AG20443 (cell line): ENCODE results near the gene UBE2V1.
A peak's percentile ranks its signal among the peaks of the same experiment; 100 is the strongest.
"Not testable (repeated sequence)": the region's sequence is repeated elsewhere in the genome, so short reads cannot be mapped to it uniquely, and the experiment has no call there.

Experiments
- DNase-seq: peaks from one replicate; pipeline ENCODE4 v3.0.0; 2012; ENCODE audit warnings: low spot score, mixed read lengths

The UBE2V1 gene

GRCh38 chr20:50095476-50096078, 17.4 kb downstream of the UBE2V1 start:
- DNase-seq: no peak

- no peak for DNase-seq
Observed at GRCh38 chr20:50094522-50094921, 18.4 kb downstream of the UBE2V1 start.

DNA sequence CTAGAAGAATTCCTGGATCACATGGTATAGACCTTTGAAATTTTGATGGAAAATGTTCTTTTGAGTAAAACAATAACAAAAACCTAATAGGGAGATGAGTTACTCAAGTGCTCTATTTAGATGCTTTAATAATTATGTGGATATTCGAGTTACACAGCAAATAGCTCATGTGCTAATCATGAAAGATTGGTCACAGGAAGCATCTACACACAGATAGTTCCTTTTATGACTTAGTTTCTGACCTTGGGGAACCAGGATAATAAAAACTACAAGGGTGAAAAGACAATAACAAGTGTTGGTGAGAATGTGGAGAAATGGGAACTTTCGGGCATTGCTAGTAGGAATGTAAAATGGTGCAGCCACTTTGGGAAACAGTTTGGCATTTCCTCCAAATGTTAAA, 19.7 kb downstream of the UBE2V1 start:
- no peak for DNase-seq

- peak; percentile 47 for DNase-seq
Observed at GRCh38 chr20:50092436-50092835, 20.5 kb downstream of the UBE2V1 start.

GRCh38 chr20:50089787-50090177, 23.2 kb downstream of the UBE2V1 start:
- no peak for DNase-seq

- DNase-seq: no peak
Observed at GRCh38 chr20:50089140-50089786, 23.7 kb downstream of the UBE2V1 start.

DNA sequence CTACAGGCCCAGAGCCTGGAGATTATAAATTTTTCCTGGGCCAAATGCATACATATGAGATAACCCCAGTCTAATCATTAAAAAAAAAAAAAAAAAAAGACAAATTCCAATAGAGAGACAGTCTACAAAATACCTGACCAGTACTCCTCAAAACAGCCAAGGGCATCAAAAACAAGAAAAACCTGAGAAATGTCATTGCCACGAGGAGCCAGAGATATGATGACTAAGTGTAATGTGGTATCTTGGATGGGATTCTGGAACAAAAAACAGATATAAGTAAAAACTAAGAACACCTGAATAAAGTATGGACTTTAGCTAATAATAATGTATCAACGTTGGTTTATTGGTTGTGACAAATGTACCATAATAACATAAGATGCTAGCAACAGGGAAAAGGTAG, 24.9 kb downstream of the UBE2V1 start:
- no peak for DNase-seq

- peak; percentile 78 for DNase-seq
Observed at GRCh38 chr20:50085481-50086365, 27.2 kb downstream of the UBE2V1 start.

GRCh38 chr20:50085146-50085480, 27.8 kb downstream of the UBE2V1 start:
- no peak for DNase-seq

GRCh38 chr20:50083034-50083433, 29.9 kb downstream of the UBE2V1 start:
- no peak for DNase-seq

- not testable (repeated sequence) for DNase-seq
Observed at GRCh38 chr20:50082056-50082455, 30.9 kb downstream of the UBE2V1 start.

DNA sequence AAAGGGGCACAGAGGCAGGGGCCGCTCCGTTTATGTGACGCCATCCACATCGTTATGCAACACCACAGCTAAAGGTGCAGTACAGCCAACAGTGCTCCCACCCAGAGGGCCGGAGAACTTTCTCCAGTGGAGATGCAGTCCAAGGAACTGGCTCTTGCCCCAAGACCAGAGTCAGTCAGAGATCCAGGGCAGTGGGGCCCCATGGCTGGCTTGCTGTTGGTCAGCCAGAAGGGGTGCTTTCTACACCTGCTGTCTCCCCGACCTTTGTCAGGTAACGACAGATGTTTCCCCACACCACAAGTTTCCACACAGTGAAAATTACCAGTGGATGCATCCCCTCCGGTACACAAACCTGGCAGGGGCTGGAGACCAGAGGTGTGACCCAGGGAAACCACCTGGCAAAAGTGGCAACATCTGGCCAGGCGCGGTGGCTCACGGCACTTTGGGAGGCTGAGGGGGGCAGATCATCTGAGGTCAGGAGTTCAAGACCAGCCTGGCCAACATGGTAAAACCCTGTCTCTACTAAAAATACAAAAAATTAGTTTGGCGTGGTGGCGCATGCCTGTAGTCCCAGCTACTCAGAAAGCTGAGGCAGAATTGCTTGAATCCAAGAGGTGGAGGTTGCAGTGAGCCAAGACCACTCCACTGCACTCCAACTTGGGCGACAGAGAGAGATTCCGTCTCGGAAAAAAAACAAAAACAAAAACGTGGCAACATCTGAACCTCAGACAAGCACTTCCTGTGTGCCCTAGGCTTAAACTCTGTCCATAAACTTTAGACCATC, 34.9 kb downstream of the UBE2V1 start:
- no peak for DNase-seq

- no peak for DNase-seq
Observed at GRCh38 chr20:50073500-50073899, 39.5 kb downstream of the UBE2V1 start.

DNA sequence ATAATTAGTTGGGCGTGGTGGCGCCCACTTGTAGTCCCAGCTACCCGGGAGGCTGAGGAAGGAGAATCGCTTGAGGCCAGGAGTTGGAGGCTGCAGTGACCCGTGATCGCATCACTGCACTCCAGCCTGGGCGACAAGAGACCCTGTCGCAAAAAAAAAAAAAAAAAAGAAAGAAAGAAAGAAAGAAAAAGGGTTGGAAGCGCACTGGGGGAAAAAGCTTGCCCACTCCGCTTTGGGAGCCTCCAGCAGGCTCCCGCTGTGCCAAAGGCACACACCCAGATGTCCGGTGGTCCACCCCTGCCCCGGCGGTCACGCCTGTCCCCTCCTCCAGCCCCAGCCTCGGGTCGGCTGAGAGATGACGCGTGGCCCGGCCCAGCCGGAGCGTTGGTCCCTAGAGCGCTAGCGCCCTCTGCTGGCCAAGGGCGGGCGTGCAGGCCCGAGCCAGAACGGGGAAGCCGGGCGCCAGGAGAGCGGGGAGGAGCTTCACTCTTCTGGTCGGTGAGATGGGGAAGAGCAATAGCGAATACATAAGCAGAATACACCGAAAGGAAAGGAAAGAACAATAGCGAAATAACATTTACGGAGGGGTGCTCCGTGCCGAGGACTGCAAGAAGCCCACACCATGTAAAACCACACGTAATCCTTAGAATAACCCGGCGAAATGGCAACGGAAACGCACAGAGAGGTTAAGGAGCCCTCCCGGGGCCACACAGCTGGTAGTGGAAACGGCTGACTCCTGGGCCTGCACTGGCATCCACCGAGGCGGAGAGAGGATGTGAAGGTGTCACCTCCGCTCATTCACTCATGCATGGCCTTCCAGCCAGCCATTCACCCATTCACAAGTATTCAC, 41.7 kb downstream of the UBE2V1 start:
- DNase-seq: peak; percentile 96

DNA sequence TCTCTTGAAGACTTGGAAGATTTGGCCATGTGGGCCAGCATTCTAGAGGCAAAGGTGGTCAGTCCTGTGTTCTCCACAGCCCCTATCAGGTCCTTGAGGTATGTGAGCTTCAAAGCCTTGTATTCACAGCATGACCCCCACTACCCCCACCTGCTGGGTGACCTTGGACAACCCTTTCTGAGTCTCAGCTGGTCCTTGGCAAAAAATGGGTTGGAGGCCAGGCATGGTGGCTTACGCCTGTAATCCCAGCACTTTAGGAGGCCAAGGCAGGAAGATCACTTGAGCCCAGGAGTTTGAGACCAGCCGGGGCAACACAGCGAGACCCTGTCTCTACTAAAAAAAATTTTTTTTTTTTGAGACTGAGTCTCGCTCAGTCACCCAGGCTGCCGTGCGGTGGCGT, 42.6 kb downstream of the UBE2V1 start:
- no peak for DNase-seq

GRCh38 chr20:50068041-50068651, 44.8 kb downstream of the UBE2V1 start:
- DNase-seq: no peak

DNA sequence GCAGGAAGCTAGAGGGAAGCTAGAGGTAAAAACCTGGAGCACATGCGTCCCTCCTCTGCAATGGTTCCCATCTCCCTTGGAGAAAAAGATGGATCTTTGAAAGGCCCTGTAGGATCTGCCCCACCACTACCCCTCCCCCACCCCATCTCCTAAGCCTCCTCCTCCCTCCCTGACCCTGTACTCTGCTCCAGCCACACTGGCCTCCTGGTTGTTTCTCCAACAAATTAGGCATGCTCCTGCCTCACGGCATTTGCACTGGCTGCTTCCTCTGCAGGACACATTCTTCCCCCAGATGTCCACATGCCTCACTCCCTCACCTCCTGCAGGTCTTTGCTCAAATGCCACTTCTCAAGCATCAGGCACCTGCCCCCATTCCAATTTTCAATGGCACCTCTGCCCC, 45.5 kb downstream of the UBE2V1 start:
- no peak for DNase-seq

GRCh38 chr20:50067018-50067417, 45.9 kb downstream of the UBE2V1 start:
- DNase-seq: no peak

- no peak for DNase-seq
Observed at GRCh38 chr20:50066161-50066834, 46.7 kb downstream of the UBE2V1 start.

GRCh38 chr20:50065325-50065615, 47.7 kb downstream of the UBE2V1 start:
- DNase-seq: no peak

DNA sequence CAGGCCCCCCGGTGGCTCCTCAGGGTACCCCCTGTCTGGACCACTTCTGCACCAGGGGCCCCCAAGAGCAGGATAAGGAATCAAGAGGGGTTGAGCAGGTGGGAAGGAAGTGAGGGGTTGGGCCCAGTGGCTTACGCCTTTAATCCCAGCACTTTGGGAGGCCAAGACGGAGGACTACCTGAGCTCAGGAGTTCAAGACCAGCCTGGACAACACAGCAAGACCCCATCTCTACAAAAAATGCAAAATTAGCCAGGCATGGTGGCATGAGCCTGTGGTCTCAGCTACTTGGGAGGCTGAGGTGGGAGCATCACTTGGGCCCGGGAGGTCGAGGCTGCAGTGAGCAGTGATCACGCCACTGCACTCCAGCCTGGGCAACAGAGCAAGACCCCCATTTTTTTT, 49.2 kb downstream of the UBE2V1 start:
- not testable (repeated sequence) for DNase-seq
